Measurements from ENCODE around the gene NEK7. TPM values are rescaled to one million over a fixed set of nuclear protein-coding genes. Genes with fewer than 3 reads are reported as not detected.

Gene NEK7
- total RNA-seq, 8 experiments from 2014 or later = 16.5 to 184 (median 39.7) TPM

DNA sequence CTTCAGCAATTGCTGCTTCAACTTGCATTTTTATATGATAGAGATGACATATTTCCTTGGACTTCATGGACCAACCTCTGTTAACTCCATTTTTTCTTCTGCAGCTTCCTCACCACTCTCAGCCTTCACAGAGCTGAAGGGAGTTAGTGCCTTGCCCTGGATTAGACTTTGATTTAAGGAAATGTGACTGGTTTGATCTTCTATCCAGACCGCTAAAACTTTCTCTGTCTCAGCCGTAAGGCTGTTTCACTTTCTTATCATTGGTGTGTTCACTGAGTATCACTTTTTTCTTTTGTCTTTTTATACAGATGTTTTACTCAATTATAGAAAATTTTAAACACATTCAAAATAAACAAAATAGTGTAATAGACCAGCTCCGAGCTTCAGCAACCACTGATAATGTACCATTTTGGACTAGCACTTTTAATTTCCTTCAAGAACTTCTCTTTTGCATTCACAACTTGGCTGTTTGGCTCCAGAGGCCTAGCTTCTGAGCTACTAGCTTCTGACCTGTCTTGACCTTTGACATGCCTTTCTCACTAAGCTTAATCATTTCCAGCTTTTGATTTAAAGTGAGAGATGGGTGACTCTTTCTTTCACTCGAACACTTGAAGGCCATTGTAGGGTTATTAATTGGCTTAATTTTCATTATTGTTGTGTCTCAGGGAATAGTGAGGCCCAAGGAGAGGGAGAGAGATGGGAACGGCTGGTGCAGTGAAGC, 9.3 kb downstream of the NEK7 start:
- Histone ChIP-seq H3K4me1 (replicated peaks in 1 of 2) (peaks cover 11 to 32% of the 10 kb centered on the region in 2 donors), H3K27ac (no peak overlapping the region), H3K4me3 (no peak overlapping the region)
- in situ Hi-C loops (cut with MboI; ENCODE audit: low pct_unique_long_range_greater_than_20kb in 2 of 9, low sequenced_read_pairs in 9 of 9, unreplicated experiment in 9 of 9) = loop anchor here in 2 of 9 experiments (10.0 to 25.0 kb wide), 3 partner anchors 109 to 521 kb away; no protein-coding TSS in a partner anchor
- peak in 2 of 8 experiments; percentile 33 to 40 for ATAC-seq (replicated peaks in 6 of 8)
- WGBS, 10 experiments = 18 to 97% (median 48%) methylated on average over 3 to 5 of the region's 5 CpGs

GRCh38 chr1:198166900-198167299, 10.1 kb downstream of the NEK7 start:
- in situ Hi-C loops (cut with MboI; ENCODE audit: low pct_unique_long_range_greater_than_20kb in 2 of 9, low sequenced_read_pairs in 9 of 9, unreplicated experiment in 9 of 9) = loop anchor here in 2 of 9 experiments (10.0 to 25.0 kb wide), 3 partner anchors 108 to 520 kb away; no protein-coding TSS in a partner anchor
- no peak for ATAC-seq (replicated peaks in 6 of 8)
- peaks cover 11 to 31% of the 10 kb centered on the region in 2 donors for H3K4me1 ChIP-seq (replicated peaks in 1 of 2)
- 56 to 100% (median 75%) methylated on average over 1 to 2 of the region's 2 CpGs; no CpG with 5 or more reads in 1 of the 10 experiments for WGBS, 10 experiments
- no peak overlapping the region for H3K4me3 ChIP-seq
- no peak overlapping the region for H3K27ac ChIP-seq

GRCh38 chr1:198167436-198167934, 10.7 kb downstream of the NEK7 start:
- no peak for ATAC-seq (replicated peaks in 6 of 8)

DNA sequence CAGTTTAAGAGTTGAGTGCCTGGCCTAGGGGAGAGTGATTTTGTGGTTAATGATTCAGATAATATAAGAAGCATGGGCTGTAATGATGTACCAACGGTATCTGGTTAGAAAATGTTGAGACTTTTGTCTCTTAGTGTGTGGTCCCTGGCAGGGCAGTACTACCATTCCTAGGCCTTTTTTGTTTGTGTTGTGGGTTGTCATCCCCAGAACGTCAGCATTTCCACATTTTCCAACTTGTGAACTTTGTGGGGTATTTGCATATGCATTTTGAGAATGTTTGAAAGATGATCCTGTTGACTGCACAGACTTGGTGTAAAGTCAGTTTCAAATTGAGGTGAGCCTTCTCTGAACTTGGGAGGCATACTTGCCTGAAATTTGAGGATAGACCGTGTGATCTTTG, 11.4 kb downstream of the NEK7 start:
- Histone ChIP-seq H3K27ac (no peak overlapping the region), H3K4me1 (replicated peaks in 1 of 2) (peaks cover 11 to 23% of the 10 kb centered on the region in 2 donors), H3K4me3 (no peak overlapping the region)
- in situ Hi-C loops (cut with MboI; ENCODE audit: low pct_unique_long_range_greater_than_20kb in 2 of 9, low sequenced_read_pairs in 9 of 9, unreplicated experiment in 9 of 9) = loop anchor here in 2 of 9 experiments (10.0 to 25.0 kb wide), 3 partner anchors 107 to 519 kb away; no protein-coding TSS in a partner anchor
- WGBS, 10 experiments = 0 to 100% (median 42%) methylated on average over 1 to 3 of the region's 3 CpGs; no CpG with 5 or more reads in 1 of the 10 experiments
- peak in 3 of 8 experiments; percentile 88 to 96 (median 92) for ATAC-seq (replicated peaks in 6 of 8)

More at GRCh38 chr1:198167436-198167934, 10.7 kb downstream of the NEK7 start:
- 25 to 86% (median 75%) methylated on average over 1 to 3 of the region's 3 CpGs; no CpG with 5 or more reads in 2 of the 10 experiments for WGBS, 10 experiments
- H3K4me3 ChIP-seq = no peak overlapping the region
- in situ Hi-C loops (cut with MboI; ENCODE audit: low pct_unique_long_range_greater_than_20kb in 2 of 9, low sequenced_read_pairs in 9 of 9, unreplicated experiment in 9 of 9) = loop anchor here in 2 of 9 experiments (10.0 to 25.0 kb wide), 3 partner anchors 107 to 520 kb away; no protein-coding TSS in a partner anchor
- H3K27ac ChIP-seq = no peak overlapping the region
- peaks cover 11 to 25% of the 10 kb centered on the region in 2 donors for H3K4me1 ChIP-seq (replicated peaks in 1 of 2)

DNA sequence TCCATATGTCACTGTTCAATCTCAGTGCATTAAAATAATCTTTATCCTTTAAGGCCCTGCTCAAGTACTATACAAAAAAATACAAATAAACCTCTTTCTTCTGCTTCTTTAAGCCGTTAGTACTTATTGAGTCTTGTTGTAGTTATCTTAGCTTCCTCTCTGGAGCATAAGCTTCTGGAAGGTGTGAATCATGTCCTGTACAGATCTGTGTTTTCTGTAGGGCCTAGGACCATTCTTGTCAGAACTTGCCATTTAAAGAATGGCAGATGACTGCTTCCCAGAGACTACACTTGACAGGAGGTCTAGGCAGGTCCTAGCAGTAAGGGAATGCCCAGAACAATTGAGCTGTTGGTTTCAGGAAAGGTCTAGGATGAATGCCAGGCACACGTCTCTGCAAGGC, 12.9 kb downstream of the NEK7 start:
- ATAC-seq (replicated peaks in 6 of 8) = no peak
- in situ Hi-C loops (cut with MboI; ENCODE audit: low pct_unique_long_range_greater_than_20kb in 2 of 9, low sequenced_read_pairs in 9 of 9, unreplicated experiment in 9 of 9) = loop anchor here in 2 of 9 experiments (10.0 to 25.0 kb wide), 3 partner anchors 105 to 518 kb away; no protein-coding TSS in a partner anchor
- WGBS, 10 experiments = 20 to 100% (median 92%) methylated on average over 1 to 2 of the region's 2 CpGs; no CpG with 5 or more reads in 1 of the 10 experiments
- H3K4me3 ChIP-seq = no peak overlapping the region
- H3K27ac ChIP-seq = no peak overlapping the region
- peaks cover 11 to 23% of the 10 kb centered on the region in 2 donors for H3K4me1 ChIP-seq (replicated peaks in 1 of 2)

GRCh38 chr1:198171667-198172540, 15.1 kb downstream of the NEK7 start:
- Histone ChIP-seq H3K4me1 (replicated peaks in 1 of 2) (peaks cover 2 to 17% of the 10 kb centered on the region in 2 donors), H3K4me3 (no peak overlapping the region), H3K27ac (no peak overlapping the region)
- no peak for ATAC-seq (replicated peaks in 6 of 8)
- 54 to 100% (median 82%) methylated on average over 1 to 5 of the region's 5 CpGs for WGBS, 10 experiments
- in situ Hi-C loops (cut with MboI; ENCODE audit: low pct_unique_long_range_greater_than_20kb in 2 of 9, low sequenced_read_pairs in 9 of 9, unreplicated experiment in 9 of 9) = loop anchor here in 2 of 9 experiments (25.0 kb wide), 2 partner anchors 290 to 515 kb away; no protein-coding TSS in a partner anchor

DNA sequence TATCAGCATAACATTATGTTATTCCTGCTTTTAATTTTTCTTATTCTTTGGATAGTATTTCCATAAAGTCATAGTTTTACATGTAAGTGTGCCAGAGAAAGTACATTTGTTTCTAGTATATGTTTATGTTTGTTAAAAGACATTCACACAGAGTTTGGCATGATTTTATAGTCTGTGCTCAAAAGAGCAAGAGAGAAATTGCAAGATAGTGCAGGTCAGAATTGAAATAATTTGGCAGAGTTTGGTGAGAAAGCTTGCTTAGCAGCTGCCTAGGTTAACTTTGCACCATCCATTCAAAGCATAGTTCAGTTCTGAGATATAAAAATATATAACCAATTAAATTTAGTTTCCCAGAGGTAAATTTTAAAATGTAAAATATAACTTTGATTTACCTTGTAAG, 17.0 kb downstream of the NEK7 start:
- in situ Hi-C loops (cut with MboI; ENCODE audit: low pct_unique_long_range_greater_than_20kb in 2 of 9, low sequenced_read_pairs in 9 of 9, unreplicated experiment in 9 of 9) = loop anchor here in 2 of 9 experiments (25.0 kb wide), 2 partner anchors 288 to 513 kb away; no protein-coding TSS in a partner anchor
- no peak overlapping the region for H3K4me3 ChIP-seq

GRCh38 chr1:198174297-198174696, 17.5 kb downstream of the NEK7 start:
- WGBS, 10 experiments = 51 to 89% (median 77%) methylated on average over 3 to 5 of the region's 5 CpGs; no CpG with 5 or more reads in 1 of the 10 experiments
- in situ Hi-C loops (cut with MboI; ENCODE audit: low pct_unique_long_range_greater_than_20kb in 2 of 9, low sequenced_read_pairs in 9 of 9, unreplicated experiment in 9 of 9) = loop anchor here in 2 of 9 experiments (25.0 kb wide), 2 partner anchors 288 to 513 kb away; no protein-coding TSS in a partner anchor
- no peak for ATAC-seq (replicated peaks in 6 of 8)
- H3K27ac ChIP-seq = no peak overlapping the region
- H3K4me3 ChIP-seq = no peak overlapping the region
- peaks cover 0 to 6% of the 10 kb centered on the region in 2 donors for H3K4me1 ChIP-seq (replicated peaks in 1 of 2)

More for the DNA sequence above, 17.0 kb downstream of the NEK7 start:
- H3K4me1 ChIP-seq (replicated peaks in 1 of 2) = peaks cover 0 to 5% of the 10 kb centered on the region in 2 donors
- H3K27ac ChIP-seq = no peak overlapping the region
- no peak for ATAC-seq (replicated peaks in 6 of 8)

- peaks cover 2 to 15% of the 10 kb centered on the region in 2 donors for H3K4me1 ChIP-seq (replicated peaks in 1 of 2)
- WGBS, 10 experiments = 50 to 100% (median 80%) methylated on average over 1 to 5 of the region's 5 CpGs
- ATAC-seq (replicated peaks in 6 of 8) = peak in 3 of 8 experiments; percentile 40 to 80 (median 55)
- no peak overlapping the region for H3K27ac ChIP-seq
- in situ Hi-C loops (cut with MboI; ENCODE audit: low pct_unique_long_range_greater_than_20kb in 2 of 9, low sequenced_read_pairs in 9 of 9, unreplicated experiment in 9 of 9) = no loop called here
- no peak overlapping the region for H3K4me3 ChIP-seq
Observed at GRCh38 chr1:198175423-198176170, 18.8 kb downstream of the NEK7 start.

- WGBS, 10 experiments = 82 to 100% (median 95%) methylated on average over 1 of the region's 1 CpG; no CpG with 5 or more reads in 4 of the 10 experiments
- no peak overlapping the region for H3K4me3 ChIP-seq
- H3K27ac ChIP-seq = no peak overlapping the region
- ATAC-seq (replicated peaks in 6 of 8) = no peak
- peaks cover 2 to 15% of the 10 kb centered on the region in 2 donors for H3K4me1 ChIP-seq (replicated peaks in 1 of 2)
- in situ Hi-C loops (cut with MboI; ENCODE audit: low pct_unique_long_range_greater_than_20kb in 2 of 9, low sequenced_read_pairs in 9 of 9, unreplicated experiment in 9 of 9) = no loop called here
Observed at GRCh38 chr1:198176179-198176578, 19.4 kb downstream of the NEK7 start.

- H3K4me3 ChIP-seq = no peak overlapping the region
- H3K4me1 ChIP-seq (replicated peaks in 1 of 2) = peaks cover 2 to 15% of the 10 kb centered on the region in 2 donors
- in situ Hi-C loops (cut with MboI; ENCODE audit: low pct_unique_long_range_greater_than_20kb in 2 of 9, low sequenced_read_pairs in 9 of 9, unreplicated experiment in 9 of 9) = no loop called here
- no peak for ATAC-seq (replicated peaks in 6 of 8)
- WGBS, 10 experiments = 55 to 92% (median 84%) methylated on average over 1 to 2 of the region's 2 CpGs
- H3K27ac ChIP-seq = no peak overlapping the region
Observed at GRCh38 chr1:198177546-198177945, 20.7 kb downstream of the NEK7 start.

DNA sequence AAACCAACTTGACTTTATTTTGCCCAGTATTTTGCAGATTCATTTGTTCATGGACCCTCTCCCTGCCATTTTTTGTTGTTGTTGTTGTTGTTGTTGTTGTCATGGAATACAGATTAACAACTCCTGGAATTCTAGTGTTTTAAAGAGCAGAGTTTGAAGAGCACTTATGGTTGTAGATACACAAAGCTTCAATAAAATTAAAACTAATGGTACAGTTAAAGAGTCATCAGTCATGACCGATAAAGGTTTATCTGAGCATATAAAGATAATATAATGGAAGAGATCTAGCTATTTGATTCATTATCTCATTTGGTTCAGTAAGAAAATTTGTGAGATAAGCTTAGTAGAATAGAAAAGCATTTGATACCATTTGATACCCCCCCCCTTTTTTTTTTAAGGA, 21.8 kb downstream of the NEK7 start:
- Histone ChIP-seq H3K4me1 (replicated peaks in 1 of 2) (peaks cover 2 to 15% of the 10 kb centered on the region in 2 donors), H3K27ac (no peak overlapping the region), H3K4me3 (no peak overlapping the region)
- ATAC-seq (replicated peaks in 6 of 8) = no peak
- WGBS, 10 experiments = 89 to 100% (median 100%) methylated on average over 1 of the region's 1 CpG; no CpG with 5 or more reads in 2 of the 10 experiments
- in situ Hi-C loops (cut with MboI; ENCODE audit: low pct_unique_long_range_greater_than_20kb in 2 of 9, low sequenced_read_pairs in 9 of 9, unreplicated experiment in 9 of 9) = no loop called here

All from motor neuron (in vitro differentiated cells).